GM18868 (cell line): ENCODE data around the gene ADGRB3.
A peak's percentile ranks its signal among the peaks of the same experiment; 100 is the strongest.
"Not testable (repeated sequence)": the region's sequence is repeated elsewhere in the genome, so short reads cannot be mapped to it uniquely, and the experiment has no call there.

ENCODE experiments used
- ATAC-seq: cut with Tn5 transposase; IDR thresholded peaks from one replicate; pipeline ENCODE4 v1.9.1; 2021; ENCODE audit warnings: mild to moderate bottlenecking, moderate library complexity; ENCODE audit not compliant: unreplicated experiment

ADGRB3 gene

GRCh38 chr6:69102416-69102815 is 467.3 kb downstream of the ADGRB3 start:
- ATAC-seq: no peak

GRCh38 chr6:69105288-69105687 is 470.2 kb downstream of the ADGRB3 start:
- no peak for ATAC-seq

GRCh38 chr6:69106511-69106910 is 471.4 kb downstream of the ADGRB3 start:
- ATAC-seq: no peak

GRCh38 chr6:69111301-69111700 is 476.2 kb downstream of the ADGRB3 start:
- ATAC-seq: no peak

- no peak for ATAC-seq
Observed at GRCh38 chr6:69116658-69117057, 481.6 kb downstream of the ADGRB3 start.

GRCh38 chr6:69121461-69122406 is 486.7 kb downstream of the ADGRB3 start:
- ATAC-seq: not testable (repeated sequence)

GRCh38 chr6:69122407-69122773 is 487.3 kb downstream of the ADGRB3 start:
- no peak for ATAC-seq

- no peak for ATAC-seq
Observed at GRCh38 chr6:69128411-69128810, 493.3 kb downstream of the ADGRB3 start.

GRCh38 chr6:69129046-69129445 is 494.0 kb downstream of the ADGRB3 start:
- ATAC-seq: no peak

- no peak for ATAC-seq
Observed at GRCh38 chr6:69135927-69136326, 500.8 kb downstream of the ADGRB3 start.

- ATAC-seq: no peak
Observed at GRCh38 chr6:69138148-69138547, 503.1 kb downstream of the ADGRB3 start.

- ATAC-seq: no peak
Observed at GRCh38 chr6:69138893-69139494, 503.9 kb downstream of the ADGRB3 start.

GRCh38 chr6:69145062-69145461 is 510.0 kb downstream of the ADGRB3 start:
- no peak for ATAC-seq

- no peak for ATAC-seq
Observed at GRCh38 chr6:69146385-69146784, 511.3 kb downstream of the ADGRB3 start.

- ATAC-seq: no peak
Observed at GRCh38 chr6:69155467-69155866, 520.4 kb downstream of the ADGRB3 start.

- ATAC-seq: no peak
Observed at GRCh38 chr6:69162811-69163210, 527.7 kb downstream of the ADGRB3 start.

GRCh38 chr6:69164564-69165229 is 529.6 kb downstream of the ADGRB3 start:
- peak; percentile 50 for ATAC-seq

GRCh38 chr6:69179681-69180080 is 544.6 kb downstream of the ADGRB3 start:
- peak; percentile 74 for ATAC-seq

GRCh38 chr6:69180361-69181067 is 545.4 kb downstream of the ADGRB3 start:
- no peak for ATAC-seq

GRCh38 chr6:69181964-69182363 is 546.9 kb downstream of the ADGRB3 start:
- ATAC-seq: no peak

- ATAC-seq: no peak
Observed at GRCh38 chr6:69185276-69185675, 550.2 kb downstream of the ADGRB3 start.
